Ishikawa (cell line): ENCODE data around the gene GTF2IRD1.

Experiments used
- CEBPB ChIP-seq: IDR thresholded peaks from 2 replicates; pipeline ENCODE4 v1.6.1; 2012
- CREB1 ChIP-seq: IDR thresholded peaks from 2 replicates; pipeline ENCODE4 v1.6.1; 2012; ENCODE audit warnings: low read depth
- EGR1 ChIP-seq: IDR thresholded peaks from 2 replicates; pipeline ENCODE4 v1.6.1; 2012
- EP300 ChIP-seq: IDR thresholded peaks from 2 replicates; pipeline ENCODE4 v1.6.1; 2012; ENCODE audit warnings: borderline replicate concordance
- FOXM1 ChIP-seq: IDR thresholded peaks from 2 replicates; pipeline ENCODE4 v1.6.1; 2012; ENCODE audit warnings: low read depth, borderline replicate concordance
- NFIC ChIP-seq: IDR thresholded peaks from 2 replicates; pipeline ENCODE4 v1.6.1; 2012
- RAD21 ChIP-seq: IDR thresholded peaks from 2 replicates; pipeline ENCODE4 v1.6.1; 2012; ENCODE audit warnings: low read depth
- TAF1 ChIP-seq: IDR thresholded peaks from 2 replicates; pipeline ENCODE4 v1.6.1; 2012; ENCODE audit warnings: low read depth, mild to moderate bottlenecking
- TCF12 ChIP-seq: IDR thresholded peaks from 2 replicates; pipeline ENCODE4 v1.6.1; 2012; ENCODE audit warnings: low read depth
- TEAD4 ChIP-seq: IDR thresholded peaks from 2 replicates; pipeline ENCODE4 v1.6.1; 2012
- YY1 ChIP-seq: IDR thresholded peaks from 2 replicates; pipeline ENCODE4 v1.6.1; 2012; ENCODE audit warnings: low read depth
- ZBTB7A ChIP-seq: IDR thresholded peaks from 2 replicates; pipeline ENCODE4 v1.6.1; 2012; ENCODE audit warnings: low read depth
- TF ChIP-seq, protein P1 (sequence below): IDR thresholded peaks from 2 replicates; pipeline ENCODE4 v1.6.1; 2012
- TF ChIP-seq, protein P2 (sequence below): IDR thresholded peaks from 2 replicates; pipeline ENCODE4 v1.6.1; 2012
- TF ChIP-seq, protein P3 (sequence below): IDR thresholded peaks from 2 replicates; pipeline ENCODE4 v1.6.1; 2012; ENCODE audit warnings: low read depth, mild to moderate bottlenecking

GTF2IRD1 gene

DNA sequence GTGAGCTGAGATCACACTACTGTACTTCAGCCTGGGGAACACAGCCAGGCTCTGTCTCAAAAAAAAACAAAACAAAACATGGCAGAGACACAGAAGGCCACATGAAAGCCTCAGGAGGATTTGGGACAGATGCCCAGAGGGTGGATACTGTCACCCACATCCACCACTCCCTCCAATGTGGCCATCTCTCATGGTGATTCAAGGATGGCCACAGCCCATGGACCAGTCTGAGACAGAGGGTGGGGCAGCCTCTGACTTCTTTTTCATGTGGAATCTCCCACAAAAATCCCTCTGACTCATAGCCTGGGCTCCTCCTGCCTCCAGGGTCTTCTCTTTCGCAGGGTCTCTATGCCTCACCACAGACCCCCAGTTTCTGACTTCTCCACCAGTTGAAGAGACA is 144.9 kb downstream of the GTF2IRD1 start:
- TF ChIP-seq RAD21 (no peak), CREB1 (no peak), EP300 (no peak), CEBPB (no peak)
- TF ChIP-seq, protein P1, sequence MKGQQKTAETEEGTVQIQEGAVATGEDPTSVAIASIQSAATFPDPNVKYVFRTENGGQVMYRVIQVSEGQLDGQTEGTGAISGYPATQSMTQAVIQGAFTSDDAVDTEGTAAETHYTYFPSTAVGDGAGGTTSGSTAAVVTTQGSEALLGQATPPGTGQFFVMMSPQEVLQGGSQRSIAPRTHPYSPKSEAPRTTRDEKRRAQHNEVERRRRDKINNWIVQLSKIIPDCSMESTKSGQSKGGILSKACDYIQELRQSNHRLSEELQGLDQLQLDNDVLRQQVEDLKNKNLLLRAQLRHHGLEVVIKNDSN, result no peak
- TF ChIP-seq, protein P2, sequence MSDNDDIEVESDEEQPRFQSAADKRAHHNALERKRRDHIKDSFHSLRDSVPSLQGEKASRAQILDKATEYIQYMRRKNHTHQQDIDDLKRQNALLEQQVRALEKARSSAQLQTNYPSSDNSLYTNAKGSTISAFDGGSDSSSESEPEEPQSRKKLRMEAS, result no peak

DNA sequence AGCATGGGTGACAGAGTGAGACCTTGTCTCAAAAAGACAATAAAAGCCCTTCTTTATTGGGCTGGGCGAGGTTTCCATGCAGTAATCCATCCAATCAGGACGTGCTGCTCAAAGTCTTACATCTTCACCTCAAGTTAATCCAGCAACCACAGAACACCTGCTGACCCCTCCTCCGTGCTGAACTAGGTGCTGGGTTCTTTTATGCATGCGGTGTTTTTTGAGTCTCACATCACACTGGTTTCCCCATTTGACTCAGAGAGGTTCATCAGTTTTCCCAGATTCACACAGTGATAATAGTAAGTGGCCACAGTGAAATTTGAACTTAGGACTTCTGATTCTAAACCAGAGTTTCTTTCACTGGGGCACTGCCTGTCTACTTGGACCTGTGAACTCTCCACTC is 145.5 kb downstream of the GTF2IRD1 start:
- TF ChIP-seq CREB1 (no peak), ZBTB7A (no peak), EP300 (no peak), NFIC (no peak), TEAD4 (no peak), FOXM1 (no peak), TCF12 (no peak), TAF1 (no peak), CEBPB (no peak), YY1 (no peak), RAD21 (no peak), EGR1 (no peak)
- TF ChIP-seq, protein P1, result no peak
- TF ChIP-seq, protein P3, sequence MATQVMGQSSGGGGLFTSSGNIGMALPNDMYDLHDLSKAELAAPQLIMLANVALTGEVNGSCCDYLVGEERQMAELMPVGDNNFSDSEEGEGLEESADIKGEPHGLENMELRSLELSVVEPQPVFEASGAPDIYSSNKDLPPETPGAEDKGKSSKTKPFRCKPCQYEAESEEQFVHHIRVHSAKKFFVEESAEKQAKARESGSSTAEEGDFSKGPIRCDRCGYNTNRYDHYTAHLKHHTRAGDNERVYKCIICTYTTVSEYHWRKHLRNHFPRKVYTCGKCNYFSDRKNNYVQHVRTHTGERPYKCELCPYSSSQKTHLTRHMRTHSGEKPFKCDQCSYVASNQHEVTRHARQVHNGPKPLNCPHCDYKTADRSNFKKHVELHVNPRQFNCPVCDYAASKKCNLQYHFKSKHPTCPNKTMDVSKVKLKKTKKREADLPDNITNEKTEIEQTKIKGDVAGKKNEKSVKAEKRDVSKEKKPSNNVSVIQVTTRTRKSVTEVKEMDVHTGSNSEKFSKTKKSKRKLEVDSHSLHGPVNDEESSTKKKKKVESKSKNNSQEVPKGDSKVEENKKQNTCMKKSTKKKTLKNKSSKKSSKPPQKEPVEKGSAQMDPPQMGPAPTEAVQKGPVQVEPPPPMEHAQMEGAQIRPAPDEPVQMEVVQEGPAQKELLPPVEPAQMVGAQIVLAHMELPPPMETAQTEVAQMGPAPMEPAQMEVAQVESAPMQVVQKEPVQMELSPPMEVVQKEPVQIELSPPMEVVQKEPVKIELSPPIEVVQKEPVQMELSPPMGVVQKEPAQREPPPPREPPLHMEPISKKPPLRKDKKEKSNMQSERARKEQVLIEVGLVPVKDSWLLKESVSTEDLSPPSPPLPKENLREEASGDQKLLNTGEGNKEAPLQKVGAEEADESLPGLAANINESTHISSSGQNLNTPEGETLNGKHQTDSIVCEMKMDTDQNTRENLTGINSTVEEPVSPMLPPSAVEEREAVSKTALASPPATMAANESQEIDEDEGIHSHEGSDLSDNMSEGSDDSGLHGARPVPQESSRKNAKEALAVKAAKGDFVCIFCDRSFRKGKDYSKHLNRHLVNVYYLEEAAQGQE, result no peak
- TF ChIP-seq, protein P2, result no peak

DNA sequence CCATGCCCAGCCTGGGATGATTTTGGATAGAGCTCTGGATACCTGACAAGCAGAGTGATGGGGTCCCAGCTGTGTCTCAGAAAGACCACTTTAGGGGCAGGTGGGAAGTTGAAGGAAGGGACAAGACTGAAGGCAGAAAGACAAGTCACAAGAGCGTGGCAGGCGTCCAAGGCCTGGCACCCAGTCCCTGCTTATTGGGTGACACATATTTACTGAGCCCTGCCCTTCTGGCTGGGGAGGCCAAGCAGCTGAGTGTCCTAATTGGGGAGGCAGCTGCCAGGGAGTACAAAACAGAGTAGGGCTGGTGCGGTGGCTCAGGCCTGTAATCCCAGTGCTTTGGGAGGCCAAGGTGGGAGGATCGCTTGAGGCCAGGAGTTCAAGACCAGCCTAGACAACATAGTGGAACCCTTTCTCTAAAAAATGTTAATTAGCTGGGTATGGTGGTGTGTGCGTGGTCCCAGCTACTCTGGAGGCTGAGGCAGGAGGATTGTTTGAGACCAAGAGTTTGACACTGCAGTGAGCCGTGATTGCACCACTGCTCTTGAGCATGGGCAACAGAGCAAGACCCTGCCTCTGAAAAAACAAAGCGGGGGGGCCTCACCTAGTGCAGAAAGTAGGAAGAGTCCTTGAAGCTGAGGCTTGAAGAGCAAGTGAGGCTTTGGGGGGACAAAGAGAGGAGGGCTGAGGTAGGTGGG is 150.8 kb downstream of the GTF2IRD1 start:
- TF ChIP-seq CREB1 (no peak), NFIC (peak; percentile 14; the same call in 1 of the 2 replicates)

DNA sequence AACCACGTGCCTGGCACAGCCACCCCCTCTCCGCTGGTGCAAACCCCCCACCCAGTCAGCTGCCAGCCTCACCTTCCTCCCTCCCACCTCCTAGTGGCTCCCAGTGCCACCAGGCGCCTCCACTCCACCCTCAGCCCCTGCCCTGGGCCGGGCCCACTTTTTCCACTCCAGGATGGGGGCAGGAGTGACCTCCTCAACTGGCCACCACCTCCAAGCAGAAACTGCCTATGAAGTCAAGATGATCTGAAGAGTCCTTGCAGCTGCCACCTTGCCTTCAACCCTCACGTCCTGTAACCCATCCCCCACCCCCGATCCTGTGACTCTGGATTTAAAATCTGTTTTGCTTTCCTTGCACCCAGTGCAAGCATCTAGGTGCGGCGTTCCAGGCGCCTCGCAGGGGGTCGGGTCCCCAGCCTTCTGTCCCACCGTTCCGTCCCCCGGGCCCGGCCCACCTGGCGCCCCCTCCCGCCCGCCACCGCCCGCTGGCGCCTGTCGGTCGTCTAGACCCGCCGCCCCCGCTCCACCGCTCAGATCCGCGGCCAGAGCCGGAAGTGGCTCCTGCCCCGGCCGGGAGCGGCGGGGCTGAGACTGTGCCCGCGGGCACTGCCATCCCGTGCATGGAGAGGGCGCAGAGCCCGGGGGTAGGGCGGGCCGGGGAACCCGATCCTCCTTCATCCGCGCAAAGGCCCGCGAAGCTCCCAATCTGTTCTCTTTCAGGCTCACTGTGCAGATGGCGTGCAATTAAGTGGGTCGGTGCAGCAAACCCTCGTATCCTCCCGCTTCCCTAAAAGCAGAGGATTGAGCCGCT is 152.6 kb downstream of the GTF2IRD1 start:
- TF ChIP-seq YY1 (no peak), TAF1 (0 out of 2 replicates have a peak, but pooled peaks have one; percentile 13), TEAD4 (0 out of 2 replicates have a peak, but pooled peaks have one; percentile 6), CREB1 (no peak), EGR1 (peak; percentile 77), RAD21 (peak; percentile 18; the same call in 1 of the 2 replicates), ZBTB7A (peak; percentile 43; the same call in 1 of the 2 replicates)

DNA sequence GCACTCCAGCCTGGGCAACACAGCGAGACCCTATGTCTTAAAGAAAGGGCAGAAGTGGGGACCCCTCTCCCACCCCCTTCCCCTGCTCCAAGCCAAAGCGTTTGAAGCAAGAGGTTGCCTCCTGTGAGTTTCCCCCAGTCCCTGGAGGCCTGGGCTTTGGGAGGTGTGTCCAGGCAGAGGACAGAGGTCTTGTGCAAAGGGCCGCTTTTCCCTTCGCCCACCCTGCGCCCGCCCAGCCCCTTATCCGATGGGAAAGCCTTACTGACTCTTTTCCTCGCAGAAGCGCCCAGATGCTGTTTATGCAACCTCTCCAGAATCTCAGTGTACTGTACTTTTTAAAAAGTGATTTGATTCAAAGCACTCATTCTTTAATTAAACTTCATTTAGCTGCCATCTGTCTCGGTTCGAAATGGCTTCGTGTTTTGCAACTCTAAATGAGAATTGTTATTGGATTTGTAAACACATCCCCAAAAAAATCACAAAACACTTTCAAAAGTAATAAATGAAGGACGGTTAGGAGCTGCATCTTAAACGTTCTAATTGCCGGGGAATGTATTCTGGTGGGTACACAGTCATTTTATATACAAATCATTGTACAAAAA is 153.3 kb downstream of the GTF2IRD1 start:
- TF ChIP-seq, protein P2, result no peak
- TF ChIP-seq, protein P3, result no peak
- TF ChIP-seq NFIC (no peak), CREB1 (no peak), FOXM1 (no peak), ZBTB7A (no peak), RAD21 (no peak), EGR1 (no peak), TAF1 (no peak), CEBPB (no peak), YY1 (no peak), EP300 (no peak)
- TF ChIP-seq, protein P1, result no peak
